Measurements from ENCODE around the gene IL34. TPM values are rescaled to one million over a fixed set of nuclear protein-coding genes. Genes with fewer than 3 reads are reported as not detected.

Gene IL34
- total and polyA plus RNA-seq, 2 experiments from 2014 or later = 4.3 to 6.6 TPM

DNA sequence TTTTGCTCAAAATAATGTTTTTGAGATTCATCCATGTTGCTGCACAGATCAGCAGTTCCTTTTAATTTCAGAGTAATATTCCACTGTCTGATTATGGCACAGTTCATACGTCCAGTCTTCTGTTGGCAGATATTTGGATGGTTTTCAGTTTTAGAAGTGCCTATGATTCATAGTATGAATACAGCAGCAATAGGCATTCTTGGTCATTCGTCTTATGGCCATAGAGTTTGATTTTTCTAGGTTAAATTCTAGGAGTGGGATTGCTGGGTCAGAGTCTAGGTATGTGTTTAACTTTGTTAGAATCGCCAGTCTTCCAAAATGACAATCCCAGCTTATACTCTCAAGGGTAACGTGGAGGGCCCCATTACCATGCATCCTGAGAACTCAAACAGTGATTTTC, 11.5 kb upstream of the IL34 start:
- Mint-ChIP-seq H3K4me1 (peaks cover 16% of the 10 kb centered on the region), H3K4me3 (no peak overlapping the region), H3K9me3 (peaks cover 8% of the 10 kb centered on the region; the same call in 2 of the 3 replicates), H3K36me3 (ENCODE audit: low read depth) (peaks cover 7% of the 10 kb centered on the region; the same call in 2 of the 3 replicates), H3K27ac (no peak overlapping the region), H3K27me3 (ENCODE audit: insufficient read depth, low read depth, poor library complexity) (peaks cover 2% of the 10 kb centered on the region)
- no peak for TF ChIP-seq EZH2 (IDR thresholded peaks at IDR 0.05; ENCODE audit: low read depth, unreplicated experiment)
- TF ChIP-seq, protein P1, sequence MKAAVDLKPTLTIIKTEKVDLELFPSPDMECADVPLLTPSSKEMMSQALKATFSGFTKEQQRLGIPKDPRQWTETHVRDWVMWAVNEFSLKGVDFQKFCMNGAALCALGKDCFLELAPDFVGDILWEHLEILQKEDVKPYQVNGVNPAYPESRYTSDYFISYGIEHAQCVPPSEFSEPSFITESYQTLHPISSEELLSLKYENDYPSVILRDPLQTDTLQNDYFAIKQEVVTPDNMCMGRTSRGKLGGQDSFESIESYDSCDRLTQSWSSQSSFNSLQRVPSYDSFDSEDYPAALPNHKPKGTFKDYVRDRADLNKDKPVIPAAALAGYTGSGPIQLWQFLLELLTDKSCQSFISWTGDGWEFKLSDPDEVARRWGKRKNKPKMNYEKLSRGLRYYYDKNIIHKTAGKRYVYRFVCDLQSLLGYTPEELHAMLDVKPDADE (IDR thresholded peaks at IDR 0.05) = no peak
- TF ChIP-seq, protein P2, sequence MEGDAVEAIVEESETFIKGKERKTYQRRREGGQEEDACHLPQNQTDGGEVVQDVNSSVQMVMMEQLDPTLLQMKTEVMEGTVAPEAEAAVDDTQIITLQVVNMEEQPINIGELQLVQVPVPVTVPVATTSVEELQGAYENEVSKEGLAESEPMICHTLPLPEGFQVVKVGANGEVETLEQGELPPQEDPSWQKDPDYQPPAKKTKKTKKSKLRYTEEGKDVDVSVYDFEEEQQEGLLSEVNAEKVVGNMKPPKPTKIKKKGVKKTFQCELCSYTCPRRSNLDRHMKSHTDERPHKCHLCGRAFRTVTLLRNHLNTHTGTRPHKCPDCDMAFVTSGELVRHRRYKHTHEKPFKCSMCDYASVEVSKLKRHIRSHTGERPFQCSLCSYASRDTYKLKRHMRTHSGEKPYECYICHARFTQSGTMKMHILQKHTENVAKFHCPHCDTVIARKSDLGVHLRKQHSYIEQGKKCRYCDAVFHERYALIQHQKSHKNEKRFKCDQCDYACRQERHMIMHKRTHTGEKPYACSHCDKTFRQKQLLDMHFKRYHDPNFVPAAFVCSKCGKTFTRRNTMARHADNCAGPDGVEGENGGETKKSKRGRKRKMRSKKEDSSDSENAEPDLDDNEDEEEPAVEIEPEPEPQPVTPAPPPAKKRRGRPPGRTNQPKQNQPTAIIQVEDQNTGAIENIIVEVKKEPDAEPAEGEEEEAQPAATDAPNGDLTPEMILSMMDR (conservative IDR thresholded peaks at IDR 0.05; ENCODE audit: low read depth in 2 of 2) = no peak
- TF ChIP-seq, protein P3, sequence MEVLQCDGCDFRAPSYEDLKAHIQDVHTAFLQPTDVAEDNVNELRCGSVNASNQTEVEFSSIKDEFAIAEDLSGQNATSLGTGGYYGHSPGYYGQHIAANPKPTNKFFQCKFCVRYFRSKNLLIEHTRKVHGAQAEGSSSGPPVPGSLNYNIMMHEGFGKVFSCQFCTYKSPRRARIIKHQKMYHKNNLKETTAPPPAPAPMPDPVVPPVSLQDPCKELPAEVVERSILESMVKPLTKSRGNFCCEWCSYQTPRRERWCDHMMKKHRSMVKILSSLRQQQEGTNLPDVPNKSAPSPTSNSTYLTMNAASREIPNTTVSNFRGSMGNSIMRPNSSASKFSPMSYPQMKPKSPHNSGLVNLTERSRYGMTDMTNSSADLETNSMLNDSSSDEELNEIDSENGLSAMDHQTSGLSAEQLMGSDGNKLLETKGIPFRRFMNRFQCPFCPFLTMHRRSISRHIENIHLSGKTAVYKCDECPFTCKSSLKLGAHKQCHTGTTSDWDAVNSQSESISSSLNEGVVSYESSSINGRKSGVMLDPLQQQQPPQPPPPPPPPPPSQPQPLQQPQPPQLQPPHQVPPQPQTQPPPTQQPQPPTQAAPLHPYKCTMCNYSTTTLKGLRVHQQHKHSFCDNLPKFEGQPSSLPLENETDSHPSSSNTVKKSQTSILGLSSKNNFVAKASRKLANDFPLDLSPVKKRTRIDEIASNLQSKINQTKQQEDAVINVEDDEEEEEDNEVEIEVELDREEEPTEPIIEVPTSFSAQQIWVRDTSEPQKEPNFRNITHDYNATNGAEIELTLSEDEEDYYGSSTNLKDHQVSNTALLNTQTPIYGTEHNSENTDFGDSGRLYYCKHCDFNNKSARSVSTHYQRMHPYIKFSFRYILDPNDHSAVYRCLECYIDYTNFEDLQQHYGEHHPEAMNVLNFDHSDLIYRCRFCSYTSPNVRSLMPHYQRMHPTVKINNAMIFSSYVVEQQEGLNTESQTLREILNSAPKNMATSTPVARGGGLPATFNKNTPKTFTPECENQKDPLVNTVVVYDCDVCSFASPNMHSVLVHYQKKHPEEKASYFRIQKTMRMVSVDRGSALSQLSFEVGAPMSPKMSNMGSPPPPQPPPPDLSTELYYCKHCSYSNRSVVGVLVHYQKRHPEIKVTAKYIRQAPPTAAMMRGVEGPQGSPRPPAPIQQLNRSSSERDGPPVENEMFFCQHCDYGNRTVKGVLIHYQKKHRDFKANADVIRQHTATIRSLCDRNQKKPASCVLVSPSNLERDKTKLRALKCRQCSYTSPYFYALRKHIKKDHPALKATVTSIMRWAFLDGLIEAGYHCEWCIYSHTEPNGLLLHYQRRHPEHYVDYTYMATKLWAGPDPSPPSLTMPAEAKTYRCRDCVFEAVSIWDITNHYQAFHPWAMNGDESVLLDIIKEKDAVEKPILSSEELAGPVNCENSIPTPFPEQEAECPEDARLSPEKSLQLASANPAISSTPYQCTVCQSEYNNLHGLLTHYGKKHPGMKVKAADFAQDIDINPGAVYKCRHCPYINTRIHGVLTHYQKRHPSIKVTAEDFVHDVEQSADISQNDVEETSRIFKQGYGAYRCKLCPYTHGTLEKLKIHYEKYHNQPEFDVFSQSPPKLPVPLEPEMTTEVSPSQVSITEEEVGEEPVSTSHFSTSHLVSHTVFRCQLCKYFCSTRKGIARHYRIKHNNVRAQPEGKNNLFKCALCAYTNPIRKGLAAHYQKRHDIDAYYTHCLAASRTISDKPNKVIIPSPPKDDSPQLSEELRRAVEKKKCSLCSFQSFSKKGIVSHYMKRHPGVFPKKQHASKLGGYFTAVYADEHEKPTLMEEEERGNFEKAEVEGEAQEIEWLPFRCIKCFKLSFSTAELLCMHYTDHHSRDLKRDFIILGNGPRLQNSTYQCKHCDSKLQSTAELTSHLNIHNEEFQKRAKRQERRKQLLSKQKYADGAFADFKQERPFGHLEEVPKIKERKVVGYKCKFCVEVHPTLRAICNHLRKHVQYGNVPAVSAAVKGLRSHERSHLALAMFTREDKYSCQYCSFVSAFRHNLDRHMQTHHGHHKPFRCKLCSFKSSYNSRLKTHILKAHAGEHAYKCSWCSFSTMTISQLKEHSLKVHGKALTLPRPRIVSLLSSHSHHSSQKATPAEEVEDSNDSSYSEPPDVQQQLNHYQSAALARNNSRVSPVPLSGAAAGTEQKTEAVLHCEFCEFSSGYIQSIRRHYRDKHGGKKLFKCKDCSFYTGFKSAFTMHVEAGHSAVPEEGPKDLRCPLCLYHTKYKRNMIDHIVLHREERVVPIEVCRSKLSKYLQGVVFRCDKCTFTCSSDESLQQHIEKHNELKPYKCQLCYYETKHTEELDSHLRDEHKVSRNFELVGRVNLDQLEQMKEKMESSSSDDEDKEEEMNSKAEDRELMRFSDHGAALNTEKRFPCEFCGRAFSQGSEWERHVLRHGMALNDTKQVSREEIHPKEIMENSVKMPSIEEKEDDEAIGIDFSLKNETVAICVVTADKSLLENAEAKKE (CRISPR knock-in tag; IDR thresholded peaks at IDR 0.05) = no peak
- TF ChIP-seq, protein P4, sequence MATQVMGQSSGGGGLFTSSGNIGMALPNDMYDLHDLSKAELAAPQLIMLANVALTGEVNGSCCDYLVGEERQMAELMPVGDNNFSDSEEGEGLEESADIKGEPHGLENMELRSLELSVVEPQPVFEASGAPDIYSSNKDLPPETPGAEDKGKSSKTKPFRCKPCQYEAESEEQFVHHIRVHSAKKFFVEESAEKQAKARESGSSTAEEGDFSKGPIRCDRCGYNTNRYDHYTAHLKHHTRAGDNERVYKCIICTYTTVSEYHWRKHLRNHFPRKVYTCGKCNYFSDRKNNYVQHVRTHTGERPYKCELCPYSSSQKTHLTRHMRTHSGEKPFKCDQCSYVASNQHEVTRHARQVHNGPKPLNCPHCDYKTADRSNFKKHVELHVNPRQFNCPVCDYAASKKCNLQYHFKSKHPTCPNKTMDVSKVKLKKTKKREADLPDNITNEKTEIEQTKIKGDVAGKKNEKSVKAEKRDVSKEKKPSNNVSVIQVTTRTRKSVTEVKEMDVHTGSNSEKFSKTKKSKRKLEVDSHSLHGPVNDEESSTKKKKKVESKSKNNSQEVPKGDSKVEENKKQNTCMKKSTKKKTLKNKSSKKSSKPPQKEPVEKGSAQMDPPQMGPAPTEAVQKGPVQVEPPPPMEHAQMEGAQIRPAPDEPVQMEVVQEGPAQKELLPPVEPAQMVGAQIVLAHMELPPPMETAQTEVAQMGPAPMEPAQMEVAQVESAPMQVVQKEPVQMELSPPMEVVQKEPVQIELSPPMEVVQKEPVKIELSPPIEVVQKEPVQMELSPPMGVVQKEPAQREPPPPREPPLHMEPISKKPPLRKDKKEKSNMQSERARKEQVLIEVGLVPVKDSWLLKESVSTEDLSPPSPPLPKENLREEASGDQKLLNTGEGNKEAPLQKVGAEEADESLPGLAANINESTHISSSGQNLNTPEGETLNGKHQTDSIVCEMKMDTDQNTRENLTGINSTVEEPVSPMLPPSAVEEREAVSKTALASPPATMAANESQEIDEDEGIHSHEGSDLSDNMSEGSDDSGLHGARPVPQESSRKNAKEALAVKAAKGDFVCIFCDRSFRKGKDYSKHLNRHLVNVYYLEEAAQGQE (IDR thresholded peaks at IDR 0.05; ENCODE audit: unreplicated experiment) = no peak
- TF ChIP-seq ZNF114 (CRISPR knock-in tag; IDR thresholded peaks at IDR 0.05) = no peak
- TF ChIP-seq NANOG (IDR thresholded peaks at IDR 0.05; ENCODE audit: borderline replicate concordance) = no peak
- no peak for TF ChIP-seq JUNB (IDR thresholded peaks at IDR 0.05; ENCODE audit: unreplicated experiment)
- no peak for TF ChIP-seq CREB1 (CRISPR knock-in tag; IDR thresholded peaks at IDR 0.05; ENCODE audit: low read depth)
- TF ChIP-seq STAT1 (IDR thresholded peaks at IDR 0.05; ENCODE audit: unreplicated experiment) = no peak
- no peak for TF ChIP-seq EZH2phosphoT487 (IDR thresholded peaks at IDR 0.05; ENCODE audit: unreplicated experiment)
- no peak for TF ChIP-seq ZNF331 (CRISPR knock-in tag; IDR thresholded peaks at IDR 0.05; ENCODE audit: low read depth)
- no peak for TF ChIP-seq POLR2AphosphoS5 (IDR thresholded peaks at IDR 0.05; ENCODE audit: low read depth)
- H3K27me3 ChIP-seq (ENCODE audit: insufficient read depth) = no peaks in the 10 kb centered on the region
- no peak overlapping the region for H3K4me2 ChIP-seq
- no peak overlapping the region for H2AFZ ChIP-seq
- no peaks in the 10 kb centered on the region for H4K20me1 ChIP-seq (replicated peaks; ENCODE audit: insufficient read depth)
- H3K4me3 ChIP-seq = no peak overlapping the region
- peaks cover 6% of the 10 kb centered on the region; the same call in 1 of the 2 replicates for H3K79me2 ChIP-seq (replicated peaks; ENCODE audit: insufficient read depth)
- H3K27ac ChIP-seq (ENCODE audit: low read depth) = no peak overlapping the region
- no peaks in the 10 kb centered on the region for H3F3A ChIP-seq (replicated peaks; ENCODE audit: low read depth)
- no peaks in the 10 kb centered on the region for H3K9me2 ChIP-seq (ENCODE audit: insufficient read depth)
- no peak for DNase-seq (ENCODE audit: low spot score)
- no peak for ATAC-seq
- no peaks in the 10 kb centered on the region for H3K36me3 ChIP-seq (ENCODE audit: insufficient read depth)
- H3K4me1 ChIP-seq (ENCODE audit: insufficient read depth) = peaks cover 20% of the 10 kb centered on the region

Measured in GM23338 (cell line).